ENCODE results near the gene ABR.
"Not testable (repeated sequence)": the region's sequence is repeated elsewhere in the genome, so short reads cannot be mapped to it uniquely, and the experiment has no call there.

The ABR gene

GRCh38 chr17:1112875-1113274 is 66.9 kb downstream of the ABR start:
- no peak for DNase-seq

- no peak for DNase-seq
Measured at GRCh38 chr17:1111599-1112443, 68.0 kb downstream of the ABR start.

- DNase-seq, result peak; percentile 30
Measured at GRCh38 chr17:1110862-1111598, 68.8 kb downstream of the ABR start.

- no peak for DNase-seq
Measured at GRCh38 chr17:1110541-1110861, 69.3 kb downstream of the ABR start.

- DNase-seq, result no peak
Measured at GRCh38 chr17:1109606-1110540, 69.9 kb downstream of the ABR start.

- DNase-seq, result peak; percentile 82
Measured at GRCh38 chr17:1108765-1109605, 70.8 kb downstream of the ABR start.

GRCh38 chr17:1108478-1108764 is 71.4 kb downstream of the ABR start:
- no peak for DNase-seq

GRCh38 chr17:1107777-1108477 is 71.9 kb downstream of the ABR start:
- DNase-seq, result no peak

GRCh38 chr17:1107083-1107776 is 72.6 kb downstream of the ABR start:
- DNase-seq, result no peak

- no peak for DNase-seq
Measured at GRCh38 chr17:1104222-1104621, 75.6 kb downstream of the ABR start.

GRCh38 chr17:1100382-1100781 is 79.4 kb downstream of the ABR start:
- no peak for DNase-seq

- DNase-seq, result no peak
Measured at GRCh38 chr17:1099242-1099641, 80.5 kb downstream of the ABR start.

GRCh38 chr17:1097972-1098744 is 81.6 kb downstream of the ABR start:
- DNase-seq, result not testable (repeated sequence)

GRCh38 chr17:1096215-1096614 is 83.6 kb downstream of the ABR start:
- peak; percentile 15 for DNase-seq

- no peak for DNase-seq
Measured at GRCh38 chr17:1095853-1096173, 84.0 kb downstream of the ABR start.

- no peak for DNase-seq
Measured at GRCh38 chr17:1095090-1095852, 84.5 kb downstream of the ABR start.

GRCh38 chr17:1094591-1094990 is 85.2 kb downstream of the ABR start:
- DNase-seq, result no peak

- DNase-seq, result no peak
Measured at GRCh38 chr17:1091900-1092299, 87.9 kb downstream of the ABR start.

GRCh38 chr17:1091190-1091534 is 88.6 kb downstream of the ABR start:
- DNase-seq, result no peak
